Upper lobe of left lung (tissue), 6 donors: ENCODE measurements around the gene GET4. TPM values are rescaled to one million over a fixed set of nuclear protein-coding genes. Genes with fewer than 3 reads are reported as not detected.
A peak's percentile ranks its signal among the peaks of the same experiment; 100 is the strongest.

ENCODE experiments used
- ATAC-seq, 2 donors: fragments of 200-7000 bp; cut with Tn5 transposase; one replicate each; pipeline ENCODE4 v1.9.1; 2022; ENCODE audit warnings: mild to moderate bottlenecking in 2 of 2, moderate library complexity in 2 of 2; ENCODE audit not compliant: low FRiP score in 2 of 2
- DNase-seq, 2 donors: peaks; one replicate each; pipeline ENCODE4 v3.0.0-alpha.2; 2019 to 2020
- H3K27ac ChIP-seq, 4 donors: fragments of 200-600 bp; sonication (generic); one replicate each; pipeline ENCODE4 v1.5.1; 2016 to 2019
- H3K27me3 ChIP-seq, 4 donors: fragments of 200-600 bp; sonication (generic); one replicate each; pipeline ENCODE4 v1.5.1; 2017 to 2019
- H3K36me3 ChIP-seq, 4 donors: fragments of 200-600 bp; sonication (generic); one replicate each; pipeline ENCODE4 v1.5.1; 2016 to 2019
- H3K4me1 ChIP-seq, 4 donors: fragments of 200-600 bp; sonication (generic); one replicate each; pipeline ENCODE4 v1.5.1; 2018 to 2019
- H3K4me3 ChIP-seq, 4 donors: fragments of 200-600 bp; sonication (generic); one replicate each; pipeline ENCODE4 v1.5.1; 2017 to 2019; ENCODE audit warnings: mild to moderate bottlenecking in 2 of 4, moderate library complexity in 1 of 4
- H3K9me3 ChIP-seq, 4 donors: fragments of 200-600 bp; sonication (generic); one replicate each; pipeline ENCODE4 v1.5.1; 2018 to 2019
- CTCF ChIP-seq, 6 experiments: fragments of 450-650 bp in 4 of 6; fragments of 200-600 bp in 2 of 6; sonication (generic) in 2 of 6; IDR thresholded peaks; one replicate each; pipeline ENCODE4 v1.5.1; 2016 to 2019; ENCODE audit warnings: antibody characterized with exemption in 6 of 6
- EP300 ChIP-seq, 4 donors: sonication (generic); formaldehyde crosslinking; IDR thresholded peaks; one replicate each; pipeline ENCODE4 v1.5.1; 2017; ENCODE audit warnings: antibody characterized with exemption in 4 of 4, control low read depth in 2 of 4
- POLR2A ChIP-seq, 4 donors: fragments of 450-650 bp; IDR thresholded peaks; one replicate each; pipeline ENCODE4 v1.5.1; 2016 to 2017; ENCODE audit warnings: antibody characterized with exemption in 4 of 4, mild to moderate bottlenecking in 2 of 4
- POLR2AphosphoS5 ChIP-seq, 2 donors: sonication (generic); formaldehyde crosslinking; IDR thresholded peaks; one replicate each; pipeline ENCODE4 v1.5.1; 2017; ENCODE audit warnings: antibody characterized with exemption in 2 of 2
- WGBS, 2 donors: methylation state at CpG; one replicate each; pipeline ENCODE4 v1.1.5; 2017 to 2018; 5-methylcytosine and 5-hydroxymethylcytosine counted together
- total RNA-seq, 6 donors: library from RNA; depleted of rRNA in 4 of 6; stranded (reverse); fragments of >200 nt in 4 of 6; gene quantifications; one replicate each; pipeline versions ENCODE4 v1.1.0 to v1.2.1, GENCODE V29; 2016 to 2021
- donor health status: DM: no; HTN: no; CAD: no; lungs with moderate emphysema.
- donor health status: DM: no; HTN: yes; CAD: no; lungs with severe emphysema.

GET4 gene
- total RNA-seq, 6 donors from 2014 or later: 26.0 to 82.6 (median 40.8) TPM

- Histone ChIP-seq H3K27ac (peak overlapping the region in 1 of 4 donors; percentile 22), H3K4me3 (no peak overlapping the region), H3K9me3 (no peaks in the 10 kb centered on the region), H3K4me1 (peaks cover 7 to 37% (median 31%) of the 10 kb centered on the region in 4 donors), H3K36me3 (no peaks in the 10 kb centered on the region), H3K27me3 (no peaks in the 10 kb centered on the region)
- 82 to 87% methylated on average over 4 to 43 of the region's 47 CpGs for WGBS, 2 donors
- TF ChIP-seq POLR2AphosphoS5 (IDR thresholded peaks at IDR 0.05) (no peak), CTCF (IDR thresholded peaks at IDR 0.05) (no peak), EP300 (IDR thresholded peaks at IDR 0.05) (no peak), POLR2A (IDR thresholded peaks at IDR 0.05) (no peak)
- ATAC-seq (no peak), DNase-seq (peak; percentile 18 to 77)
Measured at GRCh38 chr7:926061-927030, 50.0 kb downstream of the GET4 start.

- TF ChIP-seq CTCF (IDR thresholded peaks at IDR 0.05): no peak
- no peak for TF ChIP-seq EP300 (IDR thresholded peaks at IDR 0.05)
- no peak for TF ChIP-seq POLR2AphosphoS5 (IDR thresholded peaks at IDR 0.05)
- TF ChIP-seq POLR2A (IDR thresholded peaks at IDR 0.05): no peak
- peaks cover 7 to 32% (median 26%) of the 10 kb centered on the region in 4 donors for H3K4me1 ChIP-seq
- 76 to 79% methylated on average over 11 to 18 of the region's 21 CpGs for WGBS, 2 donors
- no peak overlapping the region for H3K27ac ChIP-seq
- no peaks in the 10 kb centered on the region for H3K9me3 ChIP-seq
- no peaks in the 10 kb centered on the region for H3K27me3 ChIP-seq
- peak; percentile 19 to 67 for DNase-seq
- no peak overlapping the region for H3K4me3 ChIP-seq
- no peak for ATAC-seq
- H3K36me3 ChIP-seq: no peaks in the 10 kb centered on the region
Measured at GRCh38 chr7:927031-927671, 50.8 kb downstream of the GET4 start.

GRCh38 chr7:929311-929711 is 53.0 kb downstream of the GET4 start:
- no peaks in the 10 kb centered on the region for H3K9me3 ChIP-seq
- no peaks in the 10 kb centered on the region for H3K27me3 ChIP-seq
- ATAC-seq (no peak), DNase-seq (peak in 1 of 2 donors; percentile 11)
- WGBS, 2 donors: 90% methylated on average over 14 of the region's 14 CpGs
- TF ChIP-seq CTCF (IDR thresholded peaks at IDR 0.05) (no peak), POLR2AphosphoS5 (IDR thresholded peaks at IDR 0.05) (no peak), POLR2A (IDR thresholded peaks at IDR 0.05) (no peak), EP300 (IDR thresholded peaks at IDR 0.05) (no peak)
- H3K4me1 ChIP-seq: peaks cover 0 to 16% (median 13%) of the 10 kb centered on the region in 4 donors
- H3K36me3 ChIP-seq: no peaks in the 10 kb centered on the region
- no peak overlapping the region for H3K4me3 ChIP-seq
- peak overlapping the region in 1 of 4 donors; percentile 40 for H3K27ac ChIP-seq

DNA sequence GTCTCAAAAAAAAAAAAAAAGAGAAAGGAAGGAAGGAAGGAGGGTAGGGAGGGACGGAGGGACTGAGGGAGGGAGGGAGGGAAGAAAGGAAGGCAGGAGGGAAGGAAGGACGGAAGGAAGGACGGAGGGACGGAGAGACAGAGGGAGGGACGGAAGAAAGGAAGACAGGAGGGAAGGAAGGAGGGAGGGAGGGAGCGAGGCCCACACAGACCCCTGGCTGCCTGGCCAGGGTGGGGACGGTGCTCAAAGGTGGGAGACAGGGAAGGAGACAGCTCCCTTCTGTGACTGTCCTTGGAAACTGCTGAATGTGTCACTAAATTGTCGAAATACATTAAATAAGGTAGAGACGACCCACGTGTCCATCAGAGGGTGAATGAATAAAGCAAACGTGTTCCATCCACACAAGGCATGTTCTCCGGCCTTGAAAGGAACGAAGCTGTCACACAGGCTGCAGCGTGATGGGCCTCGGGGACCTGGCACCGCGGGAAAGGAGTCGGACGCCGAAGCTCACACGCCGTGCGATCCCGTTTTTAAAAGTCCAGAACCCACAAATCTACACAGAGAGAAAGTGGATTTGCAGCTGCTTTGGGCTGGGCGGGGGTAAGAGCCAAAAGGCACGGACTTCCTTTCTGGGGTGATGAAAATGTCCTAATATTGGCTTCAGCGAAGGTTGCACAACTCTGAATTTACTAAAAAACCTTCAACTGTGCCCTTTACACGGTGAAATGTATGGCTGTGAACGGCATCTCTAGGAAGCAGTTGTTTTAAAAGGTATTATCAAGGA is 54.8 kb downstream of the GET4 start:
- Histone ChIP-seq H3K36me3 (peaks cover 0 to 15% (median 1%) of the 10 kb centered on the region in 4 donors), H3K27me3 (no peaks in the 10 kb centered on the region), H3K27ac (peak overlapping the region in 1 of 4 donors; percentile 44), H3K4me3 (no peak overlapping the region), H3K9me3 (no peaks in the 10 kb centered on the region), H3K4me1 (peaks cover 0 to 4% (median 2%) of the 10 kb centered on the region in 4 donors)
- no peak for DNase-seq
- TF ChIP-seq POLR2A (IDR thresholded peaks at IDR 0.05): no peak
- no peak for TF ChIP-seq EP300 (IDR thresholded peaks at IDR 0.05)
- no peak for TF ChIP-seq POLR2AphosphoS5 (IDR thresholded peaks at IDR 0.05)
- no peak for TF ChIP-seq CTCF (IDR thresholded peaks at IDR 0.05)
- ATAC-seq: peak in 1 of 2 donors; percentile 31
- WGBS, 2 donors: 63 to 65% methylated on average over 29 of the region's 29 CpGs
